Measurements from ENCODE around the gene MPIG6B.

DNA sequence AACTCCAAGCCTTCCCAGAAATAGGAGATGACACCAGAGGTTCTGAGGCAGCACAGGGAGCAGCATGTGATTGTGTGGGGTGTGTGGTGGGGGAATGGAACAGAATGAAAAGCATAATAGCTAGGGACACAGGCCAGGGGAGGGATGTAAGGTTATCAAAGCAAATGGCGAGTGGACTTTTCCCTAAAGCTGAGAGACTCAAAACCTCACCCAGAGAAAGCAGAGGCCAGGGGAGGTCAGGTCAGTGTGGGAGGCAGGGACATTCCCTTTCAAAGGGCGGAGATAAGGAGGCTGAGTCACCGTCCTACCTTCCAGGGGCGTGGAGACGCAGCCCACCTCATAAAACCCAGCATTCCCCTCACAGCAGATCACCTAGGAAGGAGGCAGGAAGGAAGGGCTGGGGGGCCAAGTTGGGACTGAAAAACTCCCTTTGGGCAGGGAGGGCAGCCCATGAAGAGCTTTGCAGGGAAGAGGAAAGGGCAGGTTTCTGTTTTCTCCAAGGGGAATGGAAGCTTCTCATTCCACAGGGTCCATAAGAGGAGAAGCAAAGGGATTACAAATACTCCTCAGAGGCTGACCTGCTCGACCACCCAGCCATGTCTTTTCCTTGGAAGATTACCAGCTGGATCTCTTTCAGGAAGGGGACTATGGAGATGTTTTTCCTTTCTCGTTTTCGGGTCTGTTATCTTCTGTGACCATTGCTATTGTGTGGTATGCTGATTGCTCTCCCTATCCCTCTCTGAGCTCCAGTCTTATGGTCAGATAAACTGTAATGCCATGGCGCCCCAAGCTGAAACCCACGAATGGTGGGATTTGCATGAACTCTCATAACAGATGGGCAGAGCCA is 32.7 kb upstream of the MPIG6B start:
- TF ChIP-seq GATA3 (IDR thresholded peaks at IDR 0.05; ENCODE audit: low read depth, low read length) (no peak), GATA2 (IDR thresholded peaks at IDR 0.05; ENCODE audit: low read depth, low read length) (no peak)

Measured in SH-SY5Y (cell line).